A549 (cell line): ENCODE measurements around the gene PRSS56. TPM values are rescaled to one million over a fixed set of nuclear protein-coding genes. Genes with fewer than 3 reads are reported as not detected.
A peak's percentile ranks its signal among the peaks of the same experiment; 100 is the strongest.

Experiments
- ATAC-seq, 2 experiments: fragments of 200-7000 bp in 1 of 2; fragments of >200 bp in 1 of 2; cut with Nextera tagmentation in 1 of 2; cut with Tn5 transposase in 1 of 2; 3 replicates each; pipeline versions ENCODE4 v1.8.0 to v1.9.1; 2018 to 2020; ENCODE audit warnings: mild to moderate bottlenecking in 1 of 2, moderate library complexity in 1 of 2
- CTCF ChIA-PET: fragments of 300-600 bp; sonication (Branson Sonifier 250); formaldehyde crosslinking; extraction: SDS; loops from one replicate; lab custom pipeline; 2021; ENCODE audit warnings: antibody characterized with exemption, inconsistent platforms; lab: Yijun Ruan, JAX
- POLR2A ChIA-PET: fragments of 350-600 bp; formaldehyde crosslinking; extraction: SDS; loops from one replicate; lab custom pipeline; 2021; ENCODE audit warnings: antibody characterized with exemption, inconsistent platforms; lab: Yijun Ruan, JAX
- DNase-seq, 2 experiments: peaks; one replicate each; pipeline versions ENCODE4 v3.0.0 to v3.0.0-alpha.2; 2011 to 2016; ENCODE audit warnings: low read depth in 1 of 2, low spot score in 1 of 2
- FAIRE-seq: peaks from 2 replicates; lab custom pipeline; 2011; peaks lifted over from hg19 to GRCh38; lab: Jason Lieb, UNC
- H3K27ac ChIP-seq, 2 experiments: fragments of >200 bp; sonication (Bioruptor Twin); formaldehyde crosslinking; 3 replicates each; pipeline ENCODE4 v1.5.1; 2016 to 2017
- H3K4me1 ChIP-seq: fragments of >200 bp; sonication (Bioruptor Twin); formaldehyde crosslinking; 3 replicates; pipeline ENCODE4 v1.6.1; 2016
- H3K4me2 ChIP-seq: fragments of >200 bp; sonication (Bioruptor Twin); formaldehyde crosslinking; 3 replicates; pipeline ENCODE4 v1.6.1; 2016
- H3K4me3 ChIP-seq: fragments of >200 bp; sonication (Bioruptor Twin); formaldehyde crosslinking; 3 replicates; pipeline ENCODE4 v1.5.1; 2016
- H3K9me3 ChIP-seq: fragments of >200 bp; sonication (Bioruptor Twin); formaldehyde crosslinking; 3 replicates; pipeline ENCODE4 v1.6.1; 2016
- BCL3 ChIP-seq: fragments of >200 bp; sonication (Bioruptor Twin); formaldehyde crosslinking; IDR thresholded peaks from 3 replicates; pipeline ENCODE4 v1.6.1; 2016
- CTCF ChIP-seq: fragments of >200 bp; sonication (Bioruptor Twin); formaldehyde crosslinking; IDR thresholded peaks from 3 replicates; pipeline ENCODE4 v1.5.1; 2016
- EHF ChIP-seq: fragments of 250-450 bp; sonication (Bioruptor Pico); IDR thresholded peaks from 2 replicates; pipeline ENCODE4 v1.5.0; 2020; ENCODE audit warnings: mild to moderate bottlenecking
- EHMT2 ChIP-seq: fragments of 200-600 bp; sonication (generic); IDR thresholded peaks from 2 replicates; pipeline ENCODE4 v1.6.1; 2016; ENCODE audit warnings: antibody characterized with exemption, low read depth, mild to moderate bottlenecking, moderate library complexity
- HDAC2 ChIP-seq: fragments of 200-600 bp; sonication (generic); IDR thresholded peaks from 2 replicates; pipeline ENCODE4 v1.6.1; 2016
- HMGXB4 ChIP-seq: fragments of 250-450 bp; sonication (Bioruptor Pico); IDR thresholded peaks from 2 replicates; pipeline ENCODE4 v1.5.0; 2021; ENCODE audit warnings: mild to moderate bottlenecking, moderate library complexity, borderline replicate concordance
- KDM1A ChIP-seq: fragments of 200-600 bp; sonication (generic); IDR thresholded peaks from 2 replicates; pipeline ENCODE4 v1.6.1; 2016; ENCODE audit warnings: low read depth, mild to moderate bottlenecking
- NR3C1 ChIP-seq: fragments of >200 bp; sonication (Bioruptor Twin); formaldehyde crosslinking; IDR thresholded peaks from 3 replicates; pipeline ENCODE4 v1.6.1; 2017
- POLR2A ChIP-seq: IDR thresholded peaks from 2 replicates; pipeline ENCODE4 v1.6.1; 2012; ENCODE audit warnings: mild to moderate bottlenecking, low read length
- RAD21 ChIP-seq, 2 experiments: fragments of >200 bp in 1 of 2; sonication (Bioruptor Twin) in 1 of 2; formaldehyde crosslinking in 1 of 2; IDR thresholded peaks in 1 of 2; conservative IDR thresholded peaks in 1 of 2; 2 replicates in 1 of 2; 3 replicates in 1 of 2; pipeline ENCODE4 v1.6.1; 2012 to 2018; ENCODE audit warnings: inconsistent platforms in 1 of 2
- SMC3 ChIP-seq: fragments of >200 bp; sonication (Bioruptor Twin); formaldehyde crosslinking; IDR thresholded peaks from 3 replicates; pipeline ENCODE4 v1.6.1; 2018; ENCODE audit warnings: inconsistent platforms
- ZFP36 ChIP-seq: fragments of 450-650 bp; IDR thresholded peaks from 2 replicates; pipeline ENCODE4 v1.6.1; 2014; ENCODE audit warnings: borderline replicate concordance; ENCODE audit not compliant: partially characterized antibody
- ZNF302 ChIP-seq: fragments of 250-450 bp; sonication (Bioruptor Pico); IDR thresholded peaks from 2 replicates; pipeline ENCODE4 v1.9.0; 2021; ENCODE audit warnings: inconsistent platforms, mild to moderate bottlenecking, moderate library complexity
- whole genome bisulfite sequencing: methylation state at CpG from one replicate; pipeline ENCODE4 v1.1.6; 2017; ENCODE audit errors: missing lambda C conversion rate; 5-methylcytosine and 5-hydroxymethylcytosine counted together
- polyA plus RNA-seq, 4 experiments: library from polyadenylated mRNA; depleted of rRNA in 3 of 4; stranded (reverse); fragments of >200 nt; fragmentation: RNase III in 1 of 4; extraction: RNeasy Plus Mini Kit Qiagen cat#74134 plus additional on column Dnase treatment in 1 of 4; gene quantifications; 2 replicates in 3 of 4; 3 replicates in 1 of 4; pipeline ENCODE4 v1.2.3, GENCODE V29; 2011 to 2017

Gene PRSS56
- polyA plus RNA-seq, 2 of the 4 experiments (the other 2 are of a cell fraction): not detected

- TF ChIP-seq RAD21 (conservative IDR thresholded peaks at IDR 0.05 in 1 of 2, IDR thresholded peaks at IDR 0.05 in 1 of 2) (no peak), POLR2A (no peak)
These were observed 910 bp downstream of the PRSS56 start (continued) for GRCh38 chr2:232521098-232521497.

- Histone ChIP-seq H3K27ac (peak overlapping the region in 1 of 2 experiments; percentile 74; a peak in 3 of 6 replicates), H3K4me1 (peaks cover 17% of the 10 kb centered on the region; the same call in 2 of the 3 replicates), H3K4me3 (peak overlapping the region; percentile 40), H3K9me3 (no peaks in the 10 kb centered on the region), H3K4me2 (peak overlapping the region; percentile 93)
- POLR2A ChIA-PET: no interaction called here
- ATAC-seq (peak; percentile 23 to 67; a peak in 3 of 6 replicates), FAIRE-seq (no peak), DNase-seq (peak; percentile 42 to 60)
- no CpG with 5 or more reads among the region's 66 CpGs for WGBS
- CTCF ChIA-PET: interaction anchor here (0.6 to 8.2 kb wide), 45 partner anchors 10 to 671 kb away, joined by 3 to 107 read pairs (median 4); partner anchors contain the start of gene CHRNG
- peak; percentile 77 to 94 for TF ChIP-seq RAD21 (conservative IDR thresholded peaks at IDR 0.05 in 1 of 2, IDR thresholded peaks at IDR 0.05 in 1 of 2)
- TF ChIP-seq BCL3: no peak
- TF ChIP-seq CTCF: peak; percentile 97
- TF ChIP-seq SMC3: peak; percentile 83
These were observed 1.9 kb downstream of the PRSS56 start for GRCh38 chr2:232521959-232522622.

- peaks cover 17% of the 10 kb centered on the region; the same call in 1 of the 3 replicates for H3K4me1 ChIP-seq
- FAIRE-seq: no peak
- TF ChIP-seq HMGXB4 (CRISPR knock-in tag) (no peak), NR3C1 (no peak), EHF (no peak), ZFP36 (no peak)
- TF ChIP-seq, all 56 proteins: peak for 0
- DNase-seq (peak in 1 of 2 experiments; percentile 28), ATAC-seq (peak; percentile 25 to 40)
- CTCF ChIA-PET: interaction anchor here (0.6 to 8.2 kb wide), 42 partner anchors 8 to 1727 kb away, joined by 3 to 107 read pairs (median 5); partner anchors contain the start of gene CHRNG
- Histone ChIP-seq H3K4me3 (peak overlapping the region; percentile 45), H3K4me2 (peak overlapping the region; percentile 93), H3K9me3 (no peaks in the 10 kb centered on the region), H3K27ac (peak overlapping the region in 1 of 2 experiments; percentile 74; a peak in 3 of 6 replicates)
- POLR2A ChIA-PET: interaction anchor here (0.6 to 2.6 kb wide), 2 partner anchors 28 to 70 kb away, joined by 3 to 13 read pairs; partner anchors contain the start of genes EIF4E2 and TIGD1
- WGBS: 18% methylated on average over 22 of the region's 46 CpGs
These were observed 2.6 kb downstream of the PRSS56 start for GRCh38 chr2:232522623-232523401.

- TF ChIP-seq EHMT2: no peak
- TF ChIP-seq KDM1A: peak; percentile 46; the same call in 1 of the 2 replicates
- TF ChIP-seq EHF: no peak
- TF ChIP-seq HDAC2: no peak
- no peak for TF ChIP-seq ZNF302 (CRISPR knock-in tag)
- DNase-seq (peak; percentile 28 to 46), ATAC-seq (peak; percentile 10 to 37; a peak in 5 of 6 replicates), FAIRE-seq (no peak)
- POLR2A ChIA-PET: interaction anchor here (0.6 to 2.6 kb wide), 2 partner anchors 27 to 71 kb away, joined by 3 to 13 read pairs; partner anchors contain the start of genes EIF4E2 and TIGD1
- H3K27ac ChIP-seq: peak overlapping the region in 1 of 2 experiments; percentile 87; a peak in 3 of 6 replicates
- peak overlapping the region; percentile 93 for H3K4me2 ChIP-seq
- CTCF ChIA-PET: interaction anchor here (0.5 to 8.2 kb wide), 32 partner anchors 8 to 1727 kb away, joined by 3 to 107 read pairs (median 4); no protein-coding TSS in a partner anchor
- WGBS: 8% methylated on average over 8 of the region's 16 CpGs
- no peaks in the 10 kb centered on the region for H3K9me3 ChIP-seq
- H3K4me3 ChIP-seq: peak overlapping the region; percentile 45
- H3K4me1 ChIP-seq: peaks cover 17% of the 10 kb centered on the region; the same call in 1 of the 3 replicates
These were observed 3.2 kb downstream of the PRSS56 start for GRCh38 chr2:232523402-232523681.
